PC-3 (cell line): ENCODE results near the gene CHI3L2.

Experiments
- CTCF ChIP-seq: fragments of 300-600 bp; sonication (generic); conservative IDR thresholded peaks from 2 replicates; pipeline ENCODE4 v1.5.1; 2017; ENCODE audit warnings: antibody characterized with exemption, low read depth, mild to moderate bottlenecking, low read length
- EZH2 ChIP-seq: fragments of 300-600 bp; sonication (generic); IDR thresholded peaks from one replicate; pipeline ENCODE4 v1.6.1; 2017; ENCODE audit warnings: antibody characterized with exemption, mild to moderate bottlenecking, low read length; ENCODE audit not compliant: unreplicated experiment
- EZH2phosphoT487 ChIP-seq: fragments of 300-600 bp; sonication (generic); IDR thresholded peaks from 2 replicates; pipeline ENCODE4 v1.6.1; 2018; ENCODE audit warnings: mild to moderate bottlenecking, antibody characterized with exemption, low read length, borderline replicate concordance

DNA sequence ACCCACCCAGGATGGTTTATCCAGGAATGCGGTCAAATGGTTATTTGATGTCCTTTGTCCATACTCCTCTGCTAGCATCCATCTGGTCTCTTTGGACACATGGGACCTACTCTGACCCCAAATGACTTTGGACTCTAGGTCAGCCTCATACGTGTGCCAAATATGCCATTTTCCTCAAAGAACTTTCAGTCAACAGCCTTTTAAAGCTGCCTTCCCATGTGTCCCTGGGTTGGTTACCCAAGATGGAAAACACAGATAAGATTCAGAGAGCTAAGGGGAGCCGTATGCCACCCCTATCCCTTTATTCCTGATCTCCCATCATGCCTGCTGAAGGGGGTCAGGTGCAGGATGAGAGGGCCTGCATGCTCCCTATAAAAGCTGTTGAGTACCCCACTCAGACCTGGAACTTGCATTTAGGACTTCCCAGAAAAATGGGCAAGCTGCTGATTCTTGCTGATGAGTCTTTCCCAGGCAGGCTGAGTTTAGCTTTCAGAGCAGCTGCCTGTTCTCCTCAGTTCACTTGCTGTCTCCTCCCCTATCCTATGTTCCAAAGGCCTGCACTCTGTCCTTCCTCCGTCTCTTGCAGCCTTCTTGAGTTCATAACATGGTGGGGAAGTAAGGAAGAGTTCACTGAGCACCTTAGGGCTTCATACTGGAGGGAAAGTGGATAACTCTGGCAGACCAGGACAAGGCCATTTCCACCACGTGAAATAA lies 19.8 kb downstream of the CHI3L2 start:
- TF ChIP-seq EZH2, result no peak
- TF ChIP-seq CTCF, result no peak
- no peak for TF ChIP-seq EZH2phosphoT487
